Tibial artery (tissue), 4 donors: Measurements from ENCODE around the gene SHISA3.

ENCODE experiments used
- DNase-seq, 2 donors: peaks; one replicate each; pipeline ENCODE4 v3.0.0-alpha.2; 2019
- H3K27ac ChIP-seq, 2 donors: fragments of 200-600 bp; sonication (generic) in 1 of 2; 1 replicate in 1 of 2; 2 replicates in 1 of 2; pipeline ENCODE4 v1.5.1; 2018 to 2019; ENCODE audit warnings: mild to moderate bottlenecking in 1 of 2
- H3K27me3 ChIP-seq, 2 donors: fragments of 200-600 bp; sonication (generic) in 1 of 2; one replicate each; pipeline versions ENCODE4 v1.5.1 to v1.6.0; 2016 to 2019
- H3K36me3 ChIP-seq, 3 donors: fragments of 200-600 bp; sonication (generic) in 2 of 3; one replicate each; pipeline ENCODE4 v1.5.1; 2016 to 2019; ENCODE audit warnings: mild to moderate bottlenecking in 2 of 3
- H3K4me1 ChIP-seq, 4 donors: fragments of 200-600 bp; sonication (generic) in 2 of 4; 1 replicate in 3 of 4; 2 replicates in 1 of 4; pipeline ENCODE4 v1.5.1; 2016 to 2019
- H3K4me3 ChIP-seq, 2 donors: fragments of 200-600 bp; sonication (generic) in 1 of 2; 1 replicate in 1 of 2; 2 replicates in 1 of 2; pipeline ENCODE4 v1.5.1; 2018 to 2019; ENCODE audit warnings: mild to moderate bottlenecking in 2 of 2
- H3K9me3 ChIP-seq, 3 donors: fragments of 200-600 bp; sonication (generic) in 1 of 3; one replicate each; pipeline ENCODE4 v1.5.1; 2016 to 2019
- intact Hi-C: fragments of 100-400 bp; cut with DNase I; formaldehyde crosslinking; loops from one replicate; pipeline ENCODE4 v1.15.0; 2023; ENCODE audit warnings: low total_unique reads
- TF ChIP-seq, protein P1 (sequence below), 2 experiments: fragments of 200-600 bp in 1 of 2; fragments of 450-650 bp in 1 of 2; IDR thresholded peaks; one replicate each; pipeline ENCODE4 v1.5.1; 2017 to 2019; ENCODE audit warnings: antibody characterized with exemption in 2 of 2, mild to moderate bottlenecking in 1 of 2, moderate library complexity in 1 of 2

The SHISA3 gene

DNA sequence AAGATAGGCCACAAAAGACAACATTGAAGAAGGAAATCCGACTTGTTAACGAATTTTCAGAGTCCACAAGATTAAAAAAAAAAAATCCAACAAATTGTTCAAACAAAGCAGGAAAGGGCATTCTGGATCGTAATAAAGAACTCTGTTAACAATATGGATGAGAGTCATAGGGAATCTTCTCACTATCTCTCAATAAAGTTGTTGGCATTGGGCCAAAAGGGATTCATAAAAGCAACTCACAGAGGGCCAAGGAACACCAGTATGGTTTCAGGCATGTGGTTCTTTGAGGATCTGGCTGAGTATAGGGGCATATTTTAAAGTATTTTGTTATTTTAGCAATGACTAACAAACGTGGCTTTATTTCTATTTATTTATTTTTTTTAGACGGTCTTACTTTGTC, 49.5 kb downstream of the SHISA3 start:
- Histone ChIP-seq H3K9me3 (no peaks in the 10 kb centered on the region), H3K36me3 (peaks cover 0 to 20% (median 0%) of the 10 kb centered on the region in 3 donors), H3K27ac (no peak overlapping the region), H3K4me3 (no peak overlapping the region), H3K27me3 (no peaks in the 10 kb centered on the region), H3K4me1 (no peaks in the 10 kb centered on the region)
- intact Hi-C loops: no loop called here
- DNase-seq: no peak
- TF ChIP-seq, protein P1, sequence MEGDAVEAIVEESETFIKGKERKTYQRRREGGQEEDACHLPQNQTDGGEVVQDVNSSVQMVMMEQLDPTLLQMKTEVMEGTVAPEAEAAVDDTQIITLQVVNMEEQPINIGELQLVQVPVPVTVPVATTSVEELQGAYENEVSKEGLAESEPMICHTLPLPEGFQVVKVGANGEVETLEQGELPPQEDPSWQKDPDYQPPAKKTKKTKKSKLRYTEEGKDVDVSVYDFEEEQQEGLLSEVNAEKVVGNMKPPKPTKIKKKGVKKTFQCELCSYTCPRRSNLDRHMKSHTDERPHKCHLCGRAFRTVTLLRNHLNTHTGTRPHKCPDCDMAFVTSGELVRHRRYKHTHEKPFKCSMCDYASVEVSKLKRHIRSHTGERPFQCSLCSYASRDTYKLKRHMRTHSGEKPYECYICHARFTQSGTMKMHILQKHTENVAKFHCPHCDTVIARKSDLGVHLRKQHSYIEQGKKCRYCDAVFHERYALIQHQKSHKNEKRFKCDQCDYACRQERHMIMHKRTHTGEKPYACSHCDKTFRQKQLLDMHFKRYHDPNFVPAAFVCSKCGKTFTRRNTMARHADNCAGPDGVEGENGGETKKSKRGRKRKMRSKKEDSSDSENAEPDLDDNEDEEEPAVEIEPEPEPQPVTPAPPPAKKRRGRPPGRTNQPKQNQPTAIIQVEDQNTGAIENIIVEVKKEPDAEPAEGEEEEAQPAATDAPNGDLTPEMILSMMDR (IDR thresholded peaks at IDR 0.05): no peak
